ENCODE results near the gene P3H3.

- TF ChIP-seq POLR2A (IDR thresholded peaks at IDR 0.05): no peak
- no peak for TF ChIP-seq CTCF (IDR thresholded peaks at IDR 0.05)
Observed at GRCh38 chr12:6855322-6855721, 27.1 kb downstream of the P3H3 start.

All from breast epithelium (tissue), 3 donors.